HUES48 (cell line): Measurements from ENCODE around the gene TMEM145.

ENCODE experiments used
- H3K27ac ChIP-seq: one replicate; pipeline ENCODE4 v1.7.0; 2013; ENCODE audit warnings: low read depth, low read length, inconsistent platforms
- H3K27me3 ChIP-seq: 2 replicates; pipeline ENCODE4 v1.6.1; 2013; ENCODE audit warnings: mild to moderate bottlenecking, low read length; ENCODE audit not compliant: control insufficient read depth, insufficient read depth
- H3K36me3 ChIP-seq: 2 replicates; pipeline ENCODE4 v1.6.1; 2013; ENCODE audit warnings: low read length; ENCODE audit not compliant: control insufficient read depth, insufficient read depth
- H3K4me1 ChIP-seq: 2 replicates; pipeline ENCODE4 v1.6.1; 2013; ENCODE audit warnings: mild to moderate bottlenecking, low read length; ENCODE audit not compliant: control insufficient read depth, insufficient read depth
- H3K4me3 ChIP-seq: 2 replicates; pipeline ENCODE4 v1.5.1; 2013; ENCODE audit warnings: mild to moderate bottlenecking, low read depth, low read length
- H3K9ac ChIP-seq: 2 replicates; pipeline ENCODE4 v1.6.1; 2013; ENCODE audit warnings: mild to moderate bottlenecking, low read depth, low read length, moderate library complexity
- H3K9me3 ChIP-seq: 2 replicates; pipeline ENCODE4 v1.6.1; 2013; ENCODE audit warnings: low read length; ENCODE audit not compliant: control insufficient read depth, insufficient read depth

TMEM145 gene

GRCh38 chr19:42271861-42272534 lies 41.1 kb upstream of the TMEM145 start:
- Histone ChIP-seq H3K36me3 (peaks cover 22% of the 10 kb centered on the region), H3K9me3 (no peaks in the 10 kb centered on the region), H3K9ac (no peak overlapping the region), H3K27ac (no peak overlapping the region), H3K4me1 (peaks cover 16% of the 10 kb centered on the region; the same call in 1 of the 2 replicates), H3K27me3 (no peaks in the 10 kb centered on the region), H3K4me3 (no peak overlapping the region)

GRCh38 chr19:42272535-42272897 lies 40.6 kb upstream of the TMEM145 start:
- no peaks in the 10 kb centered on the region for H3K9me3 ChIP-seq
- H3K9ac ChIP-seq: no peak overlapping the region
- no peak overlapping the region for H3K4me3 ChIP-seq
- H3K27me3 ChIP-seq: no peaks in the 10 kb centered on the region
- peaks cover 22% of the 10 kb centered on the region for H3K36me3 ChIP-seq
- H3K27ac ChIP-seq: no peak overlapping the region
- peaks cover 15% of the 10 kb centered on the region; the same call in 1 of the 2 replicates for H3K4me1 ChIP-seq

- Histone ChIP-seq H3K4me1 (peaks cover 12% of the 10 kb centered on the region; the same call in 1 of the 2 replicates), H3K9me3 (no peaks in the 10 kb centered on the region), H3K27ac (no peak overlapping the region), H3K4me3 (no peak overlapping the region), H3K27me3 (no peaks in the 10 kb centered on the region), H3K9ac (no peak overlapping the region), H3K36me3 (peaks cover 22% of the 10 kb centered on the region)
Observed at GRCh38 chr19:42272989-42273406, 40.1 kb upstream of the TMEM145 start.

GRCh38 chr19:42273407-42274064 lies 39.6 kb upstream of the TMEM145 start:
- Histone ChIP-seq H3K9ac (no peak overlapping the region), H3K36me3 (peaks cover 22% of the 10 kb centered on the region), H3K27ac (no peak overlapping the region), H3K4me3 (no peak overlapping the region), H3K9me3 (no peaks in the 10 kb centered on the region), H3K4me1 (peaks cover 12% of the 10 kb centered on the region; the same call in 1 of the 2 replicates), H3K27me3 (no peaks in the 10 kb centered on the region)

GRCh38 chr19:42274065-42274682 lies 38.9 kb upstream of the TMEM145 start:
- Histone ChIP-seq H3K9me3 (no peaks in the 10 kb centered on the region), H3K27ac (no peak overlapping the region), H3K4me1 (peaks cover 13% of the 10 kb centered on the region; the same call in 1 of the 2 replicates), H3K36me3 (peaks cover 22% of the 10 kb centered on the region), H3K9ac (no peak overlapping the region), H3K27me3 (no peaks in the 10 kb centered on the region), H3K4me3 (no peak overlapping the region)

- Histone ChIP-seq H3K9ac (no peak overlapping the region), H3K27me3 (no peaks in the 10 kb centered on the region), H3K4me1 (peaks cover 13% of the 10 kb centered on the region; the same call in 1 of the 2 replicates), H3K4me3 (no peak overlapping the region), H3K9me3 (no peaks in the 10 kb centered on the region), H3K36me3 (peaks cover 22% of the 10 kb centered on the region), H3K27ac (no peak overlapping the region)
Observed at GRCh38 chr19:42275103-42275502, 38.0 kb upstream of the TMEM145 start.

- peaks cover 22% of the 10 kb centered on the region for H3K36me3 ChIP-seq
- no peak overlapping the region for H3K9ac ChIP-seq
- no peaks in the 10 kb centered on the region for H3K9me3 ChIP-seq
- no peaks in the 10 kb centered on the region for H3K27me3 ChIP-seq
- no peak overlapping the region for H3K4me3 ChIP-seq
- peaks cover 9% of the 10 kb centered on the region; the same call in 1 of the 2 replicates for H3K4me1 ChIP-seq
- H3K27ac ChIP-seq: no peak overlapping the region
Observed at GRCh38 chr19:42275517-42275916, 37.6 kb upstream of the TMEM145 start.

GRCh38 chr19:42276284-42276683 lies 36.8 kb upstream of the TMEM145 start:
- H3K27me3 ChIP-seq: no peaks in the 10 kb centered on the region
- H3K4me1 ChIP-seq: peaks cover 8% of the 10 kb centered on the region
- H3K27ac ChIP-seq: no peak overlapping the region
- H3K4me3 ChIP-seq: no peak overlapping the region
- no peak overlapping the region for H3K9ac ChIP-seq
- H3K36me3 ChIP-seq: peaks cover 22% of the 10 kb centered on the region
- no peaks in the 10 kb centered on the region for H3K9me3 ChIP-seq

- Histone ChIP-seq H3K4me3 (no peak overlapping the region), H3K9ac (no peak overlapping the region), H3K36me3 (peaks cover 22% of the 10 kb centered on the region), H3K9me3 (no peaks in the 10 kb centered on the region), H3K27ac (no peak overlapping the region), H3K27me3 (no peaks in the 10 kb centered on the region), H3K4me1 (peaks cover 10% of the 10 kb centered on the region)
Observed at GRCh38 chr19:42276821-42277220, 36.3 kb upstream of the TMEM145 start.

- Histone ChIP-seq H3K27ac (no peak overlapping the region), H3K9me3 (no peaks in the 10 kb centered on the region), H3K36me3 (peaks cover 22% of the 10 kb centered on the region; the same call in 1 of the 2 replicates), H3K9ac (no peak overlapping the region), H3K4me3 (no peak overlapping the region), H3K4me1 (peaks cover 20% of the 10 kb centered on the region), H3K27me3 (no peaks in the 10 kb centered on the region)
Observed at GRCh38 chr19:42277821-42278451, 35.2 kb upstream of the TMEM145 start.
